GM21526 (cell line): ENCODE measurements around the gene PGAP3.
"Not testable (repeated sequence)": the region's sequence is repeated elsewhere in the genome, so short reads cannot be mapped to it uniquely, and the experiment has no call there.

Experiments used
- ATAC-seq: cut with Tn5 transposase; IDR thresholded peaks from one replicate; pipeline ENCODE4 v1.9.1; 2021; ENCODE audit warnings: moderate library complexity; ENCODE audit not compliant: unreplicated experiment, low FRiP score

The PGAP3 gene

DNA sequence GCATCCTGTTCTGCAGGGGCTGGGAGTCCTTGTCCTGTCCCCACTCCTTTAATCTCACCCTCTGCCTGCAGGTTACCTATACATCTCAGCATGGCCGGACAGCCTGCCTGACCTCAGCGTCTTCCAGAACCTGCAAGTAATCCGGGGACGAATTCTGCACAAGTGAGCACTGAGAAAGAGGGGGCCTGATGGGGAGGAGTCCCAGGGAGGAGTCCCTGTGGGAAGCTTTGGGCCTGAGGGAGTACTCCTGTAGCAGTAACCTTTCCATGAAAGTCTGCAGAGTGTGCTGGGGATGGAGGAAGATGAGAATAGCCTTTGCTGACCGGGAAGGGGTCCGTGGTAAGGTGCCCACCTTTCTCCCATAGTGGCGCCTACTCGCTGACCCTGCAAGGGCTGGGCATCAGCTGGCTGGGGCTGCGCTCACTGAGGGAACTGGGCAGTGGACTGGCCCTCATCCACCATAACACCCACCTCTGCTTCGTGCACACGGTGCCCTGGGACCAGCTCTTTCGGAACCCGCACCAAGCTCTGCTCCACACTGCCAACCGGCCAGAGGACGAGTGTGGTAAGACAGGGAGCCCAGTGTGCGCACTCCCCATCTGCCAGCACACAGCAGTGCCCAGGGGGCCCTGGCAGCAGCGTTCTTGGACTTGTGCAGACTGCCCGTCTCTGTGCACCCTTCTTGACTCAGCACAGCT lies 27.7 kb upstream of the PGAP3 start:
- no peak for ATAC-seq

DNA sequence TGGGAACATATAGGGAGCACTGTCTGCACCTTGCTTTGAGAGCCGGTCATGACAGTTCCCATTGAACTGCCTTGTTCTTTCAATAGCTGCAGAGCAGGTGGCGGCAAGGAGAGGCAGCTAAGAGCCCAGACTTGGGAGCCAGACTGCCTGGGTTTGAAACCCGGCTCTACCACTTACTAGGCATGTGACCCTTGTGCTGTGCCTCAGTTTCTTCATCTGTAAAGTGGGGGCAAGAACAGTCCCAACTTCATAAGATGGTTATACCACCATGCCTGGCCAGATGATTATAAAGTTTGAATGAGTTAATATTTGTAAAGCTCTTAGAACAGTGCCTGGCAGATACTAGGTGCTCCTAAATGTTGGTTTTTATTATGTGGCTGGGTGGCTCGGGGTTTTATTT lies 26.4 kb upstream of the PGAP3 start:
- no peak for ATAC-seq

DNA sequence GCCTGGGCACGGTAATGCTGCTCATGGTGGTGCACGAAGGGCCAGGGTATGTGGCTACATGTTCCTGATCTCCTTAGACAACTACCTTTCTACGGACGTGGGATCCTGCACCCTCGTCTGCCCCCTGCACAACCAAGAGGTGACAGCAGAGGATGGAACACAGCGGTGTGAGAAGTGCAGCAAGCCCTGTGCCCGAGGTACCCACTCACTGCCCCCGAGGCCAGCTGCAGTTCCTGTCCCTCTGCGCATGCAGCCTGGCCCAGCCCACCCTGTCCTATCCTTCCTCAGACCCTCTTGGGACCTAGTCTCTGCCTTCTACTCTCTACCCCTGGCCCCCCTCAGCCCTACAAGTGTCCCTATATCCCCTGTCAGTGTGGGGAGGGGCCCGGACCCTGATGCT lies 24.0 kb upstream of the PGAP3 start:
- no peak for ATAC-seq

DNA sequence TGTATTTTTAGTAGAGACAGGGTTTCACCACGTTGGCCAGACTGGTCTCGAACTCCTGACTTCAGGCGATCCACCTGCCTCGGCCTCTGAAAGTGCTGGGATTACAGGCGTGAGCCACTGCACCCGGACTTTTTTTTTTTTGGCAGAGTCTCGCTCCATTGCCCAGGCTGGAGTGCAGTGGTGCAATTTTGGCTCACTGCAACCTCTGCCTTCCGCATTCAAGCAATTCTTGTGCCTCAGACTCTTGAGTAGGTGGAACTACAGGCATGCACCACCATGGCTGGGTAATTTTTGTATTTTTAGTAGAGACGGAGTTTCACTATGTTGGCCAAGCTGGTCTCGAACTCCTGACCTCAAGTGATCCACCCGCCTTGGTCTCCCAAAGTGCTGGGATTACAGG lies 23.2 kb upstream of the PGAP3 start:
- ATAC-seq, result not testable (repeated sequence)

DNA sequence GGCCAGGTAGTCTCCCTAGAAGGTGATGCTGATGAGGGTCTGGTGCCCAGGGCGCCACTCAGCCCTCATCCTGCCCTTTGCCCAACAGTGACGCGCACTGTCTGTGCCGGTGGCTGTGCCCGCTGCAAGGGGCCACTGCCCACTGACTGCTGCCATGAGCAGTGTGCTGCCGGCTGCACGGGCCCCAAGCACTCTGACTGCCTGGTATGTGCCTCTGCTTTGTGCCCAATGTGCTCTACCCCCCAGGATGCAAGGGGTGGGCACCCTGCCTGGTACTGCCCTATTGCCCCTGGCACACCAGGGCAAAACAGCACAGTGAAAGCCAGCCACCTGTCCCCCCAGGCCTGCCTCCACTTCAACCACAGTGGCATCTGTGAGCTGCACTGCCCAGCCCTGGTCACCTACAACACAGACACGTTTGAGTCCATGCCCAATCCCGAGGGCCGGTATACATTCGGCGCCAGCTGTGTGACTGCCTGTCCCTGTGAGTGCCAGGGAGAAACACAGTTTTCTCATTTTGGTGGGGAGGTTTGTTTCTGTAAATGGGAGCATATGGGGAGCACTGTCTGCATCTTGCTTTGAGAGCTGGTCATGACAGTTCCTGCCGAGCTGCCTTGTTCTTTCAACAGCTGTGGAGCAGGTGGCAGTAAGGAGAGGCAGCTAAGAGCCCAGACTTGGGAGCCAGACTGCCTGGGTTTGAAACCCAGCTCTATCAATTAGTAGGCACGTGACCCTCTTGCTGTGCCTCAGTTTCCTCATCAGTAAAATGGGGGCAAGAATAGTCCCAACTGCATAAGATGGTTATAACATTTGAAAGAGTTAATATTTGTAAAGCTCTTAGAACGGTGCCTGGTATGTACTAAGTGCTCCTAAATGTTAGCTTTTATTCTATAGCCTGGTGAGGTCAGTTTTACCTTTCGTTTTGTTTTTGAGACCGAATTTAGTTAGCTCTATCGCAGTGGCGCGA lies 22.4 kb upstream of the PGAP3 start:
- no peak for ATAC-seq

DNA sequence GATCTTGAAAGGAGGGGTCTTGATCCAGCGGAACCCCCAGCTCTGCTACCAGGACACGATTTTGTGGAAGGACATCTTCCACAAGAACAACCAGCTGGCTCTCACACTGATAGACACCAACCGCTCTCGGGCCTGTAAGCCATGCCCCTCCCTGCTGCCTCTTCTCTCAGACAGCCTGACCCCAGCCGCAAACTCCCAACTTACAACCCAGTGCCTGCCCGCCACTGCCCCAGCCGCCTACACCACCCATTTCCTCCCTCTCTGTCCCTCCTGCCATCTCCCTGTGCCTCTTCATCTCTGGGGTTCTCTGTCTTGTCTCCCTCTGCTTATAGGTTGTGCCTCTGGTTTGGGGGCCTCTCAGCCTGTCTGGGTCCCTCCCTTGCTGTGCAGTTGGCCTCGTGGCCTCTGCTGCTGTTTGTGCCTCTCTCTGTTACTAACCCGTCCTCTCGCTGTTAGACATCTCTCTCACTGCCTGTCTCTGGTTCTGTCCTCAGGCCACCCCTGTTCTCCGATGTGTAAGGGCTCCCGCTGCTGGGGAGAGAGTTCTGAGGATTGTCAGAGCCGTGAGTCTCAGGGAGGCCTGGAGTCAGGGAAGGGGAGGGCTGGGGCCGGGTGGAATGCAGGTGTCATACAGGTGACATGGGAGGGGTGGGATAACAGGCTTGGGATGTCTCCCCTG lies 21.6 kb upstream of the PGAP3 start:
- no peak for ATAC-seq

DNA sequence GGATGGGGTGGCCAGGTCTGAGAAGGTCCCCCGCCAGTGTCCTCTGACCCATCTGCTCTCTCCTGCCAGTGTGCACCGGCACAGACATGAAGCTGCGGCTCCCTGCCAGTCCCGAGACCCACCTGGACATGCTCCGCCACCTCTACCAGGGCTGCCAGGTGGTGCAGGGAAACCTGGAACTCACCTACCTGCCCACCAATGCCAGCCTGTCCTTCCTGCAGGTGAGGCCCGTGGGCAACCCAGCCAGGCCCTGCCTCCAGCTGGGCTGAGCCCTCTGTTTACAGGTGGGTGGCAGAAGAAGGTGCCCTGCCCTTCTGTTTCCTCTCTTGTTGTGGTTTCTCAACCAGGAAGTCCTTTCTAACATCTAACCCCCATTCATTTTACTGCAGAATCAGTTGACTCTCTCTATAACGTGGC lies 19.1 kb upstream of the PGAP3 start:
- no peak for ATAC-seq

DNA sequence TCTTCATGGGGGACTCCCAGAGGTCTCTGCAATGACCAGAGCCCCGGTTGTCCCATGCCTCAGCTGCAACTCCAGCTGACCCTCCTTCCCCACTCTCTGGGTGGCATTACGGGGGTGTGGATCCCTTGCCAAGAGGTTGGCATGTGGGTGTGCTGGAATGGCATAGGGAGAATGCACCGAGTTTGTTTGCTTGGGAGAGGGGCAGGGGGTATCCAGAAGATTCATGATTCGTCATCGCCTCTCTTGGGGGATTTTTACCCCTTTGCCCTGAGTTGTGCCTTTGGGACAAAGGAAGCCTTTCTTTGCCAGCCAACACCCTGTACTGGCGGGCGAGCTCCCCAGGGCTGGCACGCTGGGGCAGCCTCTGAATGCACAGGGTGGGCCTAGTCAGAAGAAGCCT lies 18.5 kb upstream of the PGAP3 start:
- ATAC-seq, result no peak

DNA sequence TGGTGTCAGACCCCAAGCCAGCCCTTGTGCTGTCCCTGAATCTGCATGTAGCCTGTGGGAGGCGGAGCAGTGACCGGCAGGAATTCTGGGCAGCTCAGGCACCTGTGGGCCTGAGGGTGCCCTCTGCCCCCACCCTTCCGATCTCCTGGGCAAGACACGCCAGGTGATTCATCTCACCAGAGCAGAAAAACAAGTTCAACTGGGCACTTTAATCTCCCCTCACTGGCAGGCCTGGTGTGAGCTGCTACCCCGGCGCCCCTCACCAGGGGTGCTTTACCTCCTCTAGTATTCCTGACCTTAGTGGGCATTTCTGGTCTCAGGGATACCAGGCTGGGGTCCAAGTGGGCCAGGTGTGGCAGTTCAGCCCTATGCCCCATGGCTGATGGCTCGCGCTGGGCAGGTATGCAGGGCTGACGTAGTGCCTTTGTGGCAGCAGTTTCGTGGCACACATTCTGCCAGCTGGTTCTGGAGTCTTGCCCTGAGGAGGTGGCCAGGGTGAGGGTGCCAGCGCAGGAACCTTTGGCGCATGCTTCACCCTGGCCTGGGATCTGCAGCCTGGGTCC lies 18.0 kb upstream of the PGAP3 start:
- ATAC-seq, result no peak

DNA sequence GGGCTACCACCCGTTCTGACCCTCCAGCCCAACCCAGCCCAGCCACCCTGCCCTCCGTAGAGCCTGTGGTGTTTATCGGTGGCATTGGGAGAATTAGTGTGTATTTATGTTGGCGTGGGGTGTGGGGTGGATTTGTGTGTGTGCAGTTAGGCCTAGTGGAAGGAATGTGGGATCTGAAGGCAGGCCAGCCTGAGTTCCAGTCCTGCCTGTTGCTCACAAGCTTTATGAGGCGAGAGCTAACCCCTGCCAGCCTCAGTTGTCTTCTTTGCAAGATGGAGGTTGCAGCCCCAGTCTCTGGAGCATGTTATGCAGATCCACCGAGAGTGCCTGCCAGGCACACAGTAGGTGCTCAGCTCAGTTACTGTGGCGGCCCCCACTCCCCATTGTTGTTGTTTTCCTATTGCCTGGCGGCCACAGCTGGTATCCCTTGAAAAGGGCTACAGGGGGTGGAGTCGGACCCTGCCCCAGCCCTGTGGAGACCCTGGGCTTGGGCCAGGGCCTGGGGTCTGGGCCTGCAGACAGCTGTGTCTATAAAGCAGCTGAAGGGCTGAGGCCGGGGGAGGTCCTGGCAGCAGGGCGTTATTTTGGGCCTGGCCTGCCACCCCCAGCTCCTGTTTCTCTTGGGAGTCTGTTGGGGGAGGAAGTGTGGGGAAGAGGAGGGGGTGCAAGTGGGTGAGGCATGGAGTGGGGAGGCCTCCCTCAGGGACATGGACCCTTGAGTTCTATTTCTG lies 17.1 kb upstream of the PGAP3 start:
- ATAC-seq, result no peak

DNA sequence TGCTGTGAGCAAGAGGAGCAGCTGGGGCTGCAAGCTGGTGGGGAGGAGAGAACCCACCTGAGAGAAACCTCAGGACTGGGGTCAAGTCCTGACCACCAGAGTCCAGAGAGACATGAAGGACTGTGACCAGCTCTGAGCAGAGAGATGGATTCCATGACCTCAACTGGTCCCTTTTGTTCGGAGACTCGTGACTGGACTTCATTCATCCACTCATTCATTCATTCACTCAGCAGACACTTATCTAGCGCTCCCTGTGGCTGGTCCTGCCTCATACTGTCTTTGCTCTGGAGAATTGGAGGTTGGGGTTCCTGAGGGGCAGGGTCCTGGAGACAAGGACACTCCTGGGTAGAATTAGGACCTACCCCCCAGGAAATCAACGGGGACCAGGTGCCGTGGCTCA lies 16.1 kb upstream of the PGAP3 start:
- ATAC-seq, result no peak

DNA sequence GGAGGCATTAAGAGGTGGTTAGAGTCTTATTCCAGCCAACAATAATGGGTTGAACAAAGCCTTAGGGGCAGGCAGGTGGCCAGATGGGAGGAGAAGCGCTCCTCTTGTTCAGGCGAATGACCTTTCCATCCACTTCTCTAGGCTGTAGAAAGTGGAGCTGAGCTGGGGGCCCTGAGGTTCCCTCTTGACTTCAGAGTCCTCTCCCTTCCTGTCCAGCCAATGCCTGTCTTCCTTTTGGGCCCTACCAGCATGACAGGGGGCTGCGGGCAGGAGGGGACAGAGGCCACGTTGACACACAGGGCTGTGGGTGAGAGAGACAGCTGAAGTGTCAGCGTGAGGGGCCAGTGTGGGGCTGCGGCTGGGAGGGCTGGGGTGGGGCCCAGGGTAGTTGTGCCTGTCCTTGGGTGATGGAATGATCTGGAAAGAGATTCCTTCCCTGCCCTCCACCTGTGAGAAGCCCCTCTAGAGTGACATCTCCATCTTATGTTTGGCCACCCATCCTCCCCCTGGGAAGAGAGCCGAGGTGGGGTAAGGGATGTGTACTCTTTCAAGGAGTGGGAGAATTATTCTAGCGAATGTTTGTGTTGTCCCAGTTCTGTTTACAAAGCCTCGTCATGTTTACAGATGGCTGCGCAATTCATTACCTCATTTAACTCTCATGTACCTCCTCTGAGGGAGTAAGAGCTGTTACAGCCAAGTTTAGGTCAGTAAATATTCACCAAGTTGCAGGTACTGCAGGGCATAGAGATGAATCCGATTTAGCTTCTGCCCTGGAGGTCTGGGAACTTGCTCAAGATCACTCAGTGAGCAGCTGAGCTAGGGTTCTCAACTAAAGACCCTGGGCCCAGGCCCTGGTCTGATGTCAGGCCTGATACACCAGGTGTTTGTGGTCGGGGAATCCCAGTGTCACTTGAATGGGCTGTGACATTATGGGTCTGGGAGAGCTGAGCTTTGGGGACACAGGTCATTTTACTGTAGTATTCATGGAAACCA lies 15.3 kb upstream of the PGAP3 start:
- no peak for ATAC-seq

DNA sequence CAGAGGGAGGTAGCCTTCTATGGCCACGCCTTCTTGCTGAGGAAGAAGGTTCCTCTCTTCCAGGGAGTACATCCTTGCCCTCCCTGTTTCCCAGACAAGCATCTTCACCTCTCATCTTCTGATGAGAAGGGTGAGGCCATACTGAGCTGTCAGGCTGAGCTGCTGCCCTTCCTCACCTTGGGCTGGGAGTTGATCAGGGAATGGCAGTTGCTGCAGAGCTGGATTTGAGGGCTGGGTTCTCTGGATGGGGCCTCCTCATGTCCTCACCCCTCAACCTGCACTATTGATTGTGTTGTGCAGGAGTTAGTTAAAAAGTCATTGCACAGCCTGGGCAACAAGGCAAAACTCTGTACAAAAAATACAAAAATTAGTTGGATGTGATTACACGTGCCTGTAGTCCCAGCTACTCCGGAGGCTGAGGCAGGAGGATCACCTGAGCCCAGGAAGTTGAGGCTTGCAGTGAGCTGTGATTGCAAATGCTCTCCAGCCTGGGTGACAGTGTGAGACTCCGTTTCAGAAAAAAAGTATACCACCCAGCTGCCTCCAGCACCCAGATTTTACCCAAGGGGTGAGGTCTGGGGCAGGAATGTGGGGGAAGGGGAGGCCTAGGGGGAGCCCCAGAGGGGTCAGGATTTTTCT lies 14.0 kb upstream of the PGAP3 start:
- no peak for ATAC-seq

DNA sequence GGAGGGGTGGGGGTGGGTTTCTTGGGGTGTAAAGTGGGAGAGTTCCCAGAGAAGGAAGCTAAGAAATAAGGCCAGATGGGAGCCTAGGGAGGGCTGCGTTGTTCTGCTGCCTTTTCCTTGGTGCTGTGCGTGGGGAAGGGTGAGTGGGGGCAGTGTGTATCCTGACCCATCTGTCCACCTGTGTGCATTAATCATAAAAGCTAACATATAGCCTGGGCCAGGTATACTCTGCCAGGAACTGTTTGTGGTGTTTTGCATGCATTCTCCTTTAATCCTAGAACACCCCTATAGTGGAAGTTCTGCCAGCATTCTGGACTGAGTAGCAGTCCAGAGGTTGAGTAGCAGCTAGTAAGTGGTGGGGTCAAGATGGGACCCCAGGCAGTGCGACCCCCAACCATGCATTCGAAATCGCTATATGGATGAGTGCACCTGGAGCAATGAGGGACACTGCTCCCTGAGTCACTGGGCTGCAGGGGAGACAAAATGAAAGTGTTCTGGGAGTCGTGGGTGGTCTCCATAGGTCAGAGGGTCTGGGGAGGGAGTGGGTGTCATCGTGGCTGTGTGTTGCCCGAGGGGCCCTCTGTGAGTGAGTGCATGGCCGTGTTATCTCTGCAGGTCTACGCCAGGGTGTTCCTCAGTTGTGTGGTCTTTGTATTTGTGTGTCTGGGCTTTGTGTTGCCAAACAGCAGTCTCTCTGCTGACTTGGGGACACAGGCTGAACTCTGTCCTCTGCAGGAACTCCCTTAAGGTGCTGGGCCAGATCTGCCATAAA lies 13.3 kb upstream of the PGAP3 start:
- ATAC-seq, result no peak

DNA sequence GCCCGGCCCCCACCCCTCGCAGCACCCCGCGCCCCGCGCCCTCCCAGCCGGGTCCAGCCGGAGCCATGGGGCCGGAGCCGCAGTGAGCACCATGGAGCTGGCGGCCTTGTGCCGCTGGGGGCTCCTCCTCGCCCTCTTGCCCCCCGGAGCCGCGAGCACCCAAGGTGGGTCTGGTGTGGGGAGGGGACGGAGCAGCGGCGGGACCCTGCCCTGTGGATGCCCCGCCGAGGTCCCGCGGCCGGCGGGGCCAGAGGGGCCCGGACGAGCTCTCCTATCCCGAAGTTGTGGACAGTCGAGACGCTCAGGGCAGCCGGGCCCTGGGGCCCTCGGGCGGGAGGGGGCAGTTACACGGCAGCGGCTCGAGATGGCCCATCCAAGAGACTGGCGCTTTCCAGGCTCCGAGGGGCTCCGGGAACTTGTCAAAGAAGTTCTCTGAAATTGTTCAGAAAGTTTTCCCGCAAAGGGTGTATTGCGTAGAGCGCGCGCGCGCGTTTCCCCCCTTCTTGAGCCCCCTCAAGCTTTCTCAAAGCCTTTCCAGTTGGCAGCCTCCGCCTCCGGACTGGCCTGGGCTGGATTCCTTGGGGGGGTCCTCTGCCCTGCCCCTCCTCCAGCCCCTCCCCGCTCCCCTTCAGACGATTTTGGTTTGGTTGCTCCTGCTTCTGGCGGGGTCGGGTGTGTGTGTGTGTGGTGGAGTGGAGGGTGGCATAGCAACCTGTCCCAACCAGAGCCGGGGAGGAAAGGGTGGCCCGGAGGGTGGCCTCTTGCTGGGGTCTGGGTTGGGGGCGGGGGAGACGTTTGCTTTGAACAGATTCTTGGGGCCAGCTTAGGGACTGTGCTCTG lies 12.5 kb upstream of the PGAP3 start:
- no peak for ATAC-seq

DNA sequence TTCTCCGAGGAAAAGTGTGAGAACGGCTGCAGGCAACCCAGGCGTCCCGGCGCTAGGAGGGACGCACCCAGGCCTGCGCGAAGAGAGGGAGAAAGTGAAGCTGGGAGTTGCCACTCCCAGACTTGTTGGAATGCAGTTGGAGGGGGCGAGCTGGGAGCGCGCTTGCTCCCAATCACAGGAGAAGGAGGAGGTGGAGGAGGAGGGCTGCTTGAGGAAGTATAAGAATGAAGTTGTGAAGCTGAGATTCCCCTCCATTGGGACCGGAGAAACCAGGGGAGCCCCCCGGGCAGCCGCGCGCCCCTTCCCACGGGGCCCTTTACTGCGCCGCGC lies 11.9 kb upstream of the PGAP3 start, which contains the start of gene ERBB2:
TSS of gene ERBB2 (plus strand) at position 247 of the 330 bp plus-strand sequence. CDS start 175 bp downstream, outside the sequence.
- ATAC-seq, result no peak
